Erythroblast (primary cell): ENCODE results near the gene ADK.

Source experiments
- GATA1 ChIP-seq: IDR thresholded peaks from 2 replicates; pipeline ENCODE4 v1.6.1; 2011; ENCODE audit warnings: low read depth, mild to moderate bottlenecking, control low read depth, low read length, moderate library complexity
- POLR2A ChIP-seq: IDR thresholded peaks from 2 replicates; pipeline ENCODE4 v1.6.1; 2011; ENCODE audit warnings: mild to moderate bottlenecking, low read length

DNA sequence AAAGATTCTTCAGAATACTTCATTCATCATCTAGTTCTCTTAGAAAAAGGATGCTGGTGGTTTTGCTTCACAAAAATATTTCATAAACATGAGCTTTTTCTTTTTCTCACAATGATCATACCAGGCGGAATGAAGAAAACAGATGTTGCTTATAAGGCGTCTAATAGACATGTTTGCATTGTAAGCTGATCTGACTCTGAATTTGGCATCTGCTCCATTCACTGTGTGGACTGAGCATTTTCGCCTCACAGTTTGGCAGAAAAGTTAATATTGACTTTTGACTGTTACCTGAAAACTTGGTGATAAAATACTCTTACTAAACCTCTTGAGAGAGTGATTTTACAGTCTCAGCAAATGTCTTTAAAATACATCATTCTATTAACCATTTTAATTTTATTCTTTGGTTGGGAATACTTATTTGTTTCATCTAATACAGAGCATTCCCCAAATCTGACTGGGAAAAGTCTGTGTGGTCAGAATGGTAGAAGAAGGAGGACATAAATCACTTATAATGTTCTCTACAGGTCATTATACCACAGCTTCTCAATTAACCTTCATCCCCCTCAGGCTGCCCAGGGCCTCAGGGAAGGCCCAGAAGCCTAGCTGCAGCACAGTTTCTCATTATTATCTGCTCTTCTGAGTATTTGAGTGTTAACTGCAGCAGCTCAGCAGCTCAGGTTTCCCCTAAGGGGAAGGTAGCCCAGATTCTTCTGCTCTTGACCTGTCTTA, 553.8 kb downstream of the ADK start:
- no peak for TF ChIP-seq POLR2A
- no peak for TF ChIP-seq GATA1
